HG03064 (cell line): Measurements from ENCODE around the gene FGF21.
A peak's percentile ranks its signal among the peaks of the same experiment; 100 is the strongest.
"Not testable (repeated sequence)": the region's sequence is repeated elsewhere in the genome, so short reads cannot be mapped to it uniquely, and the experiment has no call there.

Experiments used
- ATAC-seq: cut with Tn5 transposase; IDR thresholded peaks from one replicate; pipeline ENCODE4 v1.9.1; 2021; ENCODE audit warnings: low read depth; ENCODE audit not compliant: unreplicated experiment

The FGF21 gene, protein sequence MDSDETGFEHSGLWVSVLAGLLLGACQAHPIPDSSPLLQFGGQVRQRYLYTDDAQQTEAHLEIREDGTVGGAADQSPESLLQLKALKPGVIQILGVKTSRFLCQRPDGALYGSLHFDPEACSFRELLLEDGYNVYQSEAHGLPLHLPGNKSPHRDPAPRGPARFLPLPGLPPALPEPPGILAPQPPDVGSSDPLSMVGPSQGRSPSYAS

GRCh38 chr19:48755084-48755641 lies at the start of gene FGF21:
TSS of gene FGF21 (plus strand) at chr19:48755524. CDS start at chr19:48756237, 713 bp downstream.
- ATAC-seq, result no peak

DNA sequence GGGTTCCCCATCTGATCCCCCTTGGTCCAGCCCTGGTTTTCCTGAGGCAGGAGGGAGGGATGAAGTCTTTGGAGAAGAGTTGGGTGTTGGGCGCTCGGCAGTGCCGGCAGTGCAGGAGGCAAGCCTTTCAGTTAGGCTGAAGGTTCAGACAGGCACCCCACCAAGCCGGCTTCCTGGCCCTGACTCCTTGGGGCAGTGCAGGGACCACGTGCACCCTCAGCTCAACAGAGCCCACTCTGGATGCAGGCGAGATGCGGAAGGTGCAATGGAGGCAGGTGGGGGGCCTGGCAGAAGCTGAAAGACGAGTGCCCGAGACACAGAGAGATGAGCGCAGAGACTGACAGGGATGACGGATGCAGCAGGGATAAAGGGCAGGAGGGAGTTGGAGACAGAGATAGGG lies 46.9 kb upstream of the FGF21 start:
- ATAC-seq, result no peak

GRCh38 chr19:48711106-48711662 lies 44.1 kb upstream of the FGF21 start:
- ATAC-seq, result no peak

GRCh38 chr19:48713041-48713863 lies 42.1 kb upstream of the FGF21 start:
- ATAC-seq, result no peak

- peak; percentile 81 for ATAC-seq
Measured at GRCh38 chr19:48713864-48714755, 41.2 kb upstream of the FGF21 start.

DNA sequence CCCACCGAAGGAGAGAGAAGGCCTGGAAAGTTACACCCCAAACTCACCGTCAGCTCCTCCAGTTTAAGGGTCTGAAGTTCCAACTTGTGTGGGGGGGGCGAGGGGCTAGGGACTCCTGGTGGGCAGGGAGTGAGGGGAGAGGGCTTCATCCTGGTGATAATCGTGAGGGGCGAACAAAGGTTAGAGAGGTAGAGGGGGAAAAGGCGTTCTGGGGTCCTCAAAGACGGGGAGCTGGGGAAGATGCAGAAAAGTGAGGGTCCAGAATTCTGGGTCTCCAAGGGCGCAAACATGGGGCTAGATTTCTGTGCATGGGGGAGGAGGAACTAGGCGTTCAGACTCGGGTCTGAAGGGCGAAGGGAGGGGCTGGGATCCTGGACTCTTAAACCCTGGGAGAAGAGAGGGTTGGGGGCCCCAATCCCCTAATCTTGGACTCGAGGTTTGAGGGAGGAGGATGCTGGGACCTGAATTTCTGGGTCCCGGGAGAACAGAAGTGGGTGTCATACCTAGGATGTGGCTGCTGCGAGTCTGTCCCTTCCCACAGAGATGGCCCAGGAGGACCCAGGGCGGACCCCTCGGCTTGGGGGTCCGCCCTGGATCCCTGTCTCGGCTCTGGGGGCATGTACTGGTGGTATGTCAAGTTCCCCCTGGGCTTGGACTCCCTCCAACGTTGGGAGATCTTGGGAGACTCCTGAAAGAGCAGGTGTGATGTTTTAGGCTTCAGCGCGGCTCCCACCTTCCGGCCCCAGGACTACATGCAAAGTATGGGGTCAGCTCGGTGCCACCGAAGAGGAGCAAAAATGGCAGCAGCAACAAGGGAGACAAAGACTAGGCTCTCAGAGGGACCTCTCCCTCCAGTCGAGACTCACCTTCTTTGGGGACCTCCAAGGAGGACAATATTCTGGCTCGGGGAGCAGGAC lies 40.3 kb upstream of the FGF21 start:
- ATAC-seq, result no peak

DNA sequence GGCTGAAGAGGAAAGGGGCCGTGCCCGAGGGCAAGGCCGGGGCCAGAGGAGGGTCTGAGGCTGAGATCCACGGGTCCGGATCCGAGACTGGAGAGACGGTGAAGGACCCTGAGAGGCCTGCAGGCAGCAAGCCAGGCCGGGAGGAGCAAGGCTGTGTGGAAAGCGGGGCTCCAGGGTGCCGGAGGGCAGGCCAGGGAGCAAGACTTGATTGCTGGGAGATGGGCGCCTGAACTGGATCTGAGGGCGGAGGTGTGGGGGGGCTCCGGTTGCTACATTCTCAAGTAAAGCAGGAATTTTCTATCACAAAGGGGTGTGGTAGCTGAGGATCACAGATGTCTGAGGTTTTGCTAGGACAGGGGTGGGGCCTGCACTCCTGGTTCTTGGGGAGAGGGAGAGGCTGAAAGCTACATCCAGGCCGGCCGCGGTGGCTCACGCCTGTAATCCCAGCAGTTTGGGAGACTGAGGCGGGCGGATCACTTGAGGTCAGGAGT lies 39.6 kb upstream of the FGF21 start:
- no peak for ATAC-seq

DNA sequence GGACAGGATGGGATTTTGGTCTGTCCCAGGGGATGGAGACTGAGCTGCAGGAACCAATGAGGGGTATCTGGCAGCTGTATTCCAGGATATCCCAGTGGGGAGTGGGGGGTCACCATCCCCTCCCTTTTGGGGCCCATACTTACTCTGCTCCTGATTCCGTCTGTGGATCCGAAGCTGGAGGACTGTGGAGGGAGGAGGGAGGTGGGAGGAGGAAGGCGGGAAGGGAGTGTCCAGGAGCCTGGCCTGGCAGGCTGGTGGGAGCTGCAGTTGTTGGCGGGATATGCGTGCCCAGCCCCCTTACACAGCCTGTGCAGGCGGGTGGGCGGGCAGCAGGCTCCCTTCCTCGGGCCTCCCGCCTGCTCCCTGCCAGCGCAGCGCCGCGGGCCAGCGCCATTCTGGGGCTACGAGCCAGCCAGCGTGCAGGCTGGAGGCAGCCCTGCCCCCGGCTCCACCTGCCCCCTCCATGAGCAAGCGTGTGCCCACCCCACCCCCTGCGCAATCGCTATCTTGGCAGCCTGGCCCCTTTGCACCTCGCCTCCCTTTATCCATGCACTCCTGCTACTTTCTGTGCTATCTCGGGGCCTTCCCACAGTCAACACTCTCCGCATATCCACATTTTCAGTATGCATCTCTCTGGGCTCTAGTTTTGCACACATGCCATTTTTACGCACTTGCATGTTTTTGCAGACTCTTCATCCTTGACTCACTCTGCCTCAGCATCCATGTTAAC lies 38.6 kb upstream of the FGF21 start:
- ATAC-seq, result no peak

GRCh38 chr19:48718106-48718505 lies 37.2 kb upstream of the FGF21 start:
- not testable (repeated sequence) for ATAC-seq

GRCh38 chr19:48718711-48719231 lies 36.6 kb upstream of the FGF21 start:
- ATAC-seq, result no peak

DNA sequence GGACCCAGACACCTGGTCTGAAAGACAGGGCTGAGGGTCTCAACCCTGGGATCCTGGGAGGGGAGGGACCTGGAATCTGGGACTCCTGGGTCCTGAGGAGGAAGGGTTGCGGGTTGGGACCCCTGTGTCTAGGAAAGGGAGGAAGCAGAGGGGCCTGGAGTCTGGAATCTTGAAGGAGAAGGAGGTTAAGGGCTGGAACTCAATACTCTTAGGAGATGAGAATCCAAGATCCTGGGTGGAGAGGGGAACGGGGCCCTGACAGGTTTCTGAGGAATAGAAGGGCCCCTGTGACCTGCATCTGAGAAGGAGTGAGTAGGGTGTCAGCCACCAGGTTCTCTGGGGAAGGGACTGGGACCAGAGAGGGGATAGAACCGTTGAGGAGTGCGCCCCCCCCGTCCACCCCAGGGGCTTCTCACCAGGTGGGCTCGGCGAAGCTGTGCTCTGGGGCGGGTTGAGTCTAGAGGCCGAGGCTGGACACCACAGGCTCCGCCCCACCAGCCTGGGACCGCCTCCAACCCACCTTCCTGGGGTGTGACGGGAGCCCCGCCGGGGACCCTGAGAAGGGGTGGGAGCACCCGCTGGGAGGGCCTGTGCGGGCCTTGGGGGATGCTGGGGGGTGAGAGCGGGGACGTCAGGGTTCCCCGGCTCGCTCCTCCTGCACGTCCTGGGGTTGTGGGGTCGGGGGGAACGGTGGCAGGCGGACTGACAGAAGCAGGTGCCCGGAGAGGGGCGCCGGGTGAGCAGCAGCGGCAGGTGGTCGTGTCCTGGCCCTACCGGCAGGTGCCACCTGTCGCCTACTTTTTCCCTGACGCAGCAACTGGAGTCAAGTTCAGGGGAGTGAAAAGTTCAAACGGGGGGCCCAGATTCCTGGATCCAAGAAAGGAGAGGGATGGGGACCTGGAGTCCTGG lies 35.8 kb upstream of the FGF21 start, which contains the start of gene MAMSTR:
Gene MAMSTR (minus strand): TSS at position 463 of the 909 bp plus-strand sequence. CDS start 694 bp downstream, outside the sequence.
- ATAC-seq, result no peak

- no peak for ATAC-seq
Measured at GRCh38 chr19:48720251-48720612, 35.1 kb upstream of the FGF21 start.

GRCh38 chr19:48720613-48721296 lies 34.6 kb upstream of the FGF21 start:
- ATAC-seq, result peak; percentile 61

DNA sequence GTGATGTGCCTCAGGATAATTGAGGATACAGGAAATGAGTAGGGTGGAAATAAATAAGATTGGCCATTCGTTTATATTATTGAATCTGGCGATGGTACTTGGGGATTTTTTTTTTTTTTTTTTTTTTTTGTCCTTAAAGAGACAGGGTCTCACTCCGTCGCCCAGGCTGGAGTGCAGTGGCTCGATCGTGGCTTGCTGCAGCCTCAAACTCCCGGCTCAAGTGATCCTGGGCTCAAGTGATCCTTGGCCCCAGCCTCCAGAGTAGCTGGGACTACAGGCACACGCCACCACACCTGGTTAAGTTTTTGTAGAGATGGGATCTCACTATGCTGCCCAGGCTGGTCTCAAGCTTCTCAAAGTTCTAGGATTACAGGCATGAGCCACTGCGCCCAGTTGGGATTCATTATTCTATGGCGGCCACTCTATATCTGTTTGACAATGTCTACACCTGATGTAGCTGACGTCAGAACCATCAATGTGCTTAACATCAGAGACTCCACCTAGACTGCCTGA lies 33.1 kb upstream of the FGF21 start:
- ATAC-seq, result no peak

DNA sequence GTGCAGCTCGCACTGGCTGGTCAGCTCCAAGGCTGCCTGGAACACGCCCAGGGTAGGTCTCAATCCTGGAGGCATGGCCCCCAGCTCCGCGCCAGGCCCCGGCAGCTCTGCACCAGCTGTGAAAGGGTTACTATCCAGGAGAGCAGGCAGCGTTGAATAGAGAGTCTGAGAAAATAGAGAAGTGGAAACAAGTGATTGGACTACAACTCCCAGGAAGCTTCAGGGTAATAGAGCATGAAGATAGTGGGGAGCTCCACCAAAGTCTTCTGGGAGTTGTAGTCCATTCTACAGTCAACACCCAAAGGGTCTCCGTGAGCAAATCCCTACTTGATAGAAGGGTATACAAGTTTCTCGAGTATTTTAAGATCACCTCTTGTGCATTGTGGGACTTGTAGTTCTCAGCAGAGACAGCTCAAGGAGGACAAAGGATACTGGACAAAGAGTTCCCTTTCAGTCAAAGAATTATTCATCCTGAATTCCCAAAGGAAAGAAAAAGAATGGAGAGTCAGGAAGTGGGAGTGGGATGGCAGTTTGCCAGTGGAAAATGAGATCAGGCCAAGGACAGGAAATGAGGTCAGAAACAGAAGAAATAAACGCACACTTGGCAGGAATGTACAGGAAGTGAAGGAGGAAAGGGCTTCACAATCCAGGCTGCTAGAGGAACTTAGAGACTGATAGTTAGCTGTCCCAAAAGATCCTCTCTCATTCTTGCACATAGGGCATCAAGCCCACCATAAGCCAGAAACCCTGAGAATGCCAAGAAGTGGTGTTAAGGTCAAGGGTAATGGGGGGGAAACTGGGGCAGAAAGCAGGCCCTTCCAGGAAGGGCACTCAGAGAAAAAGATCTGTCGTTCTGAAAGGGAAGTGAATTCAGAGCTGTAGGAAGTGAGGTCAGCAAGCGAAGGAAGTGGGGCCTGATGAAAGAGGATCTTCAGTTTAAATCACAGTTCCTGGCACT lies 30.2 kb upstream of the FGF21 start:
- no peak for ATAC-seq
